Measurements from ENCODE around the gene MARCHF2. TPM values are rescaled to one million over a fixed set of nuclear protein-coding genes. Genes with fewer than 3 reads are reported as not detected.

MARCHF2 gene
- total and polyA plus RNA-seq, 7 donors, result 25.8 to 383 (median 283) TPM

- peaks cover 0 to 43% (median 30%) of the 10 kb centered on the region in 4 donors for H3K36me3 ChIP-seq
- H3K27me3 ChIP-seq, result no peaks in the 10 kb centered on the region
- DNase-seq, result no peak
- peak overlapping the region in 2 of 4 donors; percentile 68 to 73 for H3K27ac ChIP-seq
- peaks cover 0 to 70% (median 63%) of the 10 kb centered on the region in 4 donors for H3K4me1 ChIP-seq
- intact Hi-C loops (cut with DNase I), result no loop called here
- H3K9me3 ChIP-seq, result no peaks in the 10 kb centered on the region
- H3K4me3 ChIP-seq, result no peak overlapping the region
- no peak for TF ChIP-seq POLR2AphosphoS5 (IDR thresholded peaks at IDR 0.05)
- no peak for TF ChIP-seq POLR2A (IDR thresholded peaks at IDR 0.05)
- no peak for TF ChIP-seq EP300 (IDR thresholded peaks at IDR 0.05)
- 90 to 95% methylated on average over 3 to 4 of the region's 4 CpGs for WGBS, 2 donors
These were observed 48.3 kb downstream of the MARCHF2 start for GRCh38 chr19:8461376-8461775.

DNA sequence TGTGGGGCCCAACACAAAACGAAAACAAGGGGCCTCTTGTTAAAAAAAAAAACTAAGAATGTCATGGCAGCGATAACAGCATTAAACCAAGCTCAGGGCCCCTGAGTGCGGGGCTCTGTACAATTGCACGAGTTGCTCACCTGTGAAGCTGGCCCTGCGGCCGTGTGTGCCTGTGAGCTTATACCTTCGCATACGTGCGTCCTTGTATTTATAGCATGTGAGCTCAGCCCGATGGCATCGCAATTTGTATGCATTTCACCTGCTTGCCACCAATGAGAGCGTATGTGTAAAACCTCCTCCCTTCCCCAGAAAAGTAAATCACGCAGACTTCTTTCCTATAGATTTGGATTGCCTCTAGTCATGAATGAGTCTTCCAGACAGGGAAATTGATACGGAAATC lies 48.8 kb downstream of the MARCHF2 start:
- no peaks in the 10 kb centered on the region for H3K27me3 ChIP-seq
- H3K4me1 ChIP-seq, result peaks cover 0 to 65% (median 58%) of the 10 kb centered on the region in 4 donors
- WGBS, 2 donors, result 92 to 93% methylated on average over 14 of the region's 14 CpGs
- H3K27ac ChIP-seq, result peak overlapping the region in 1 of 4 donors; percentile 73
- DNase-seq, result no peak
- intact Hi-C loops (cut with DNase I), result no loop called here
- TF ChIP-seq EP300 (IDR thresholded peaks at IDR 0.05) (no peak), POLR2AphosphoS5 (IDR thresholded peaks at IDR 0.05) (no peak), POLR2A (IDR thresholded peaks at IDR 0.05) (no peak)
- TF ChIP-seq, protein P1, sequence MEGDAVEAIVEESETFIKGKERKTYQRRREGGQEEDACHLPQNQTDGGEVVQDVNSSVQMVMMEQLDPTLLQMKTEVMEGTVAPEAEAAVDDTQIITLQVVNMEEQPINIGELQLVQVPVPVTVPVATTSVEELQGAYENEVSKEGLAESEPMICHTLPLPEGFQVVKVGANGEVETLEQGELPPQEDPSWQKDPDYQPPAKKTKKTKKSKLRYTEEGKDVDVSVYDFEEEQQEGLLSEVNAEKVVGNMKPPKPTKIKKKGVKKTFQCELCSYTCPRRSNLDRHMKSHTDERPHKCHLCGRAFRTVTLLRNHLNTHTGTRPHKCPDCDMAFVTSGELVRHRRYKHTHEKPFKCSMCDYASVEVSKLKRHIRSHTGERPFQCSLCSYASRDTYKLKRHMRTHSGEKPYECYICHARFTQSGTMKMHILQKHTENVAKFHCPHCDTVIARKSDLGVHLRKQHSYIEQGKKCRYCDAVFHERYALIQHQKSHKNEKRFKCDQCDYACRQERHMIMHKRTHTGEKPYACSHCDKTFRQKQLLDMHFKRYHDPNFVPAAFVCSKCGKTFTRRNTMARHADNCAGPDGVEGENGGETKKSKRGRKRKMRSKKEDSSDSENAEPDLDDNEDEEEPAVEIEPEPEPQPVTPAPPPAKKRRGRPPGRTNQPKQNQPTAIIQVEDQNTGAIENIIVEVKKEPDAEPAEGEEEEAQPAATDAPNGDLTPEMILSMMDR (IDR thresholded peaks at IDR 0.05), result no peak
- H3K9me3 ChIP-seq, result no peaks in the 10 kb centered on the region
- no peak overlapping the region for H3K4me3 ChIP-seq
- H3K36me3 ChIP-seq, result peaks cover 0 to 43% (median 32%) of the 10 kb centered on the region in 4 donors

DNA sequence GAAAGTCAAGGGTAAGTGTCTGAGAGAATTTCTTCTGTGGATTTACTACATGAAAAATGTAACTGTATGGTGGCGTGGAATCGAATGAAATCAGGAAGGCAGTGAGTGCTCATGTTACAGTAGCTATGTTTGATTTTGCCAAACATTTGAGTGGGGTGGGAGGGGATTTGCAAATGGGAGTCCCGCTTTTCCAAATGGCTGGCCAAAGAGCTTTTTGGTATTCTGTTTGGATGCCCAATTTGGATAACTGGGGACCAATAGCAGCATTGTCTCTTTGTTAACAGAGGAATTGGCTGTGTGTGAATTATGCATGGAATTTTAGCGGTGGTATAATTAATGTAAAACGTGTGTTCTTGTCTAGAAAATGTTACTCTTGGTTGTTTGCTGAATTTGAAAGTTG lies 49.5 kb downstream of the MARCHF2 start:
- H3K9me3 ChIP-seq, result no peaks in the 10 kb centered on the region
- DNase-seq, result no peak
- no peak overlapping the region for H3K27ac ChIP-seq
- H3K4me1 ChIP-seq, result peaks cover 0 to 58% (median 51%) of the 10 kb centered on the region in 4 donors
- intact Hi-C loops (cut with DNase I), result no loop called here
- TF ChIP-seq, protein P1 (IDR thresholded peaks at IDR 0.05), result no peak
- TF ChIP-seq EP300 (IDR thresholded peaks at IDR 0.05), result no peak
- no peak for TF ChIP-seq POLR2A (IDR thresholded peaks at IDR 0.05)
- TF ChIP-seq POLR2AphosphoS5 (IDR thresholded peaks at IDR 0.05), result no peak
- H3K36me3 ChIP-seq, result peaks cover 0 to 44% (median 39%) of the 10 kb centered on the region in 4 donors
- 85 to 88% methylated on average over 5 of the region's 5 CpGs for WGBS, 2 donors
- no peak overlapping the region for H3K4me3 ChIP-seq
- H3K27me3 ChIP-seq, result no peaks in the 10 kb centered on the region

- DNase-seq, result no peak
- Histone ChIP-seq H3K4me3 (no peak overlapping the region), H3K27me3 (no peaks in the 10 kb centered on the region), H3K27ac (no peak overlapping the region), H3K36me3 (peaks cover 0 to 52% (median 45%) of the 10 kb centered on the region in 4 donors), H3K9me3 (no peaks in the 10 kb centered on the region), H3K4me1 (peaks cover 0 to 50% (median 43%) of the 10 kb centered on the region in 4 donors)
- TF ChIP-seq EP300 (IDR thresholded peaks at IDR 0.05), result no peak
- WGBS, 2 donors, result 87 to 88% methylated on average over 8 of the region's 8 CpGs
- intact Hi-C loops (cut with DNase I), result no loop called here
These were observed 50.3 kb downstream of the MARCHF2 start for GRCh38 chr19:8463365-8463764.

DNA sequence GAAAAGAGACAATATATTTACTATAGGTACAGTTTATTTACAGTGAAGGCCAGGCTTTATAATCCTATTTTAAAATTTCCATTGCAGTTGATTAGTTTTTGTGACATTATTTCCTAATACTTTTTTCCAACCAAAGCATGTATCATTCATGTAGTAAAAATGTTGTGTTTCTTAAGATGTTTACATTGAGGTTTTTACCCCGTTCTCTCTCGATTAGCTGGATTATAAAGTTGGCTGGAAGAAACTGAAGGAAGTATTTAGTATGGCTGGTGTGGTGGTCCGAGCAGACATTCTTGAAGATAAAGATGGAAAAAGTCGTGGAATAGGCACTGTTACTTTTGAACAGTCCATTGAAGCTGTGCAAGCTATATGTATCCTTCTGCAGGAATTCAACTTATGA lies 52.9 kb downstream of the MARCHF2 start:
- Histone ChIP-seq H3K4me3 (no peak overlapping the region), H3K27me3 (no peaks in the 10 kb centered on the region), H3K36me3 (peaks cover 17 to 78% (median 70%) of the 10 kb centered on the region in 4 donors), H3K27ac (no peak overlapping the region), H3K9me3 (no peaks in the 10 kb centered on the region), H3K4me1 (peaks cover 0 to 23% (median 18%) of the 10 kb centered on the region in 4 donors)
- DNase-seq, result no peak
- no peak for TF ChIP-seq POLR2A (IDR thresholded peaks at IDR 0.05)
- TF ChIP-seq, protein P1 (IDR thresholded peaks at IDR 0.05), result no peak
- TF ChIP-seq POLR2AphosphoS5 (IDR thresholded peaks at IDR 0.05), result no peak
- TF ChIP-seq EP300 (IDR thresholded peaks at IDR 0.05), result no peak
- 83 to 85% methylated on average over 4 of the region's 4 CpGs for WGBS, 2 donors
- intact Hi-C loops (cut with DNase I), result no loop called here

- Histone ChIP-seq H3K36me3 (peaks cover 27 to 99% (median 82%) of the 10 kb centered on the region in 4 donors), H3K4me3 (no peak overlapping the region), H3K27ac (no peak overlapping the region), H3K4me1 (peaks cover 0 to 4% (median 2%) of the 10 kb centered on the region in 4 donors), H3K9me3 (no peaks in the 10 kb centered on the region), H3K27me3 (no peaks in the 10 kb centered on the region)
- DNase-seq, result no peak
- intact Hi-C loops (cut with DNase I), result no loop called here
- 87 to 88% methylated on average over 3 of the region's 3 CpGs for WGBS, 2 donors
- TF ChIP-seq EP300 (IDR thresholded peaks at IDR 0.05), result no peak
- TF ChIP-seq POLR2AphosphoS5 (IDR thresholded peaks at IDR 0.05), result no peak
- TF ChIP-seq, protein P1 (IDR thresholded peaks at IDR 0.05), result no peak
- TF ChIP-seq POLR2A (IDR thresholded peaks at IDR 0.05), result no peak
These were observed 55.0 kb downstream of the MARCHF2 start for GRCh38 chr19:8468124-8468523.
